GM18498 (cell line): ENCODE measurements around the gene IFIT2.

Experiments used
- ATAC-seq: cut with Tn5 transposase; IDR thresholded peaks from one replicate; pipeline ENCODE4 v1.9.1; 2021; ENCODE audit warnings: mild to moderate bottlenecking, moderate library complexity; ENCODE audit not compliant: unreplicated experiment

Gene IFIT2

DNA sequence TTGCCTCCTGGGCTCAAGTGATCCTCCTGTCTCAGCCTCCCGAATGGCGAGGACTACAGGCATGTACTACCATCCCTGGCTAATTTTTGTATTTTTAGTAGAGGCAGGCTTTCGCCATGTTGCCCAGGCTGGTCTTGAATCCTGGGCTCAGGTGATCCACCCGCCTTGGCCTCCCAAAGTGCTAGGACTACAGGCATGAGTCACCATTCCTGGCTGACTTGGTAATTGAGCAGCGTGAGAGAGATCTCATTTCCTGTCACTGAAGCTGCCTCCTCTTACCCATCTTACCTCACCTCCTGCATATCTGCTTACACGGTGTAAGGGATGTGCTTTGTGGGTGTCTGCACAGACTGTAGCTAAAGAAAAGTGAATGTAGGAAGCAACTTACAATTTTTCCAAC, 35.6 kb downstream of the IFIT2 start:
- no peak for ATAC-seq

DNA sequence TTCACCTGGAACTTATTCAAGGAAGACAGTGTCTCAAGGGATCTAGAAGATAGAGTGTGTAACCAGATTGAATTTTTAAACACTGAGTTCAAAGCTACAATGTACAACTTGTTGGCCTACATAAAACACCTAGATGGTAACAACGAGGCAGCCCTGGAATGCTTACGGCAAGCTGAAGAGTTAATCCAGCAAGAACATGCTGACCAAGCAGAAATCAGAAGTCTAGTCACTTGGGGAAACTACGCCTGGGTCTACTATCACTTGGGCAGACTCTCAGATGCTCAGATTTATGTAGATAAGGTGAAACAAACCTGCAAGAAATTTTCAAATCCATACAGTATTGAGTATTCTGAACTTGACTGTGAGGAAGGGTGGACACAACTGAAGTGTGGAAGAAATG, 36.9 kb downstream of the IFIT2 start:
- no peak for ATAC-seq

DNA sequence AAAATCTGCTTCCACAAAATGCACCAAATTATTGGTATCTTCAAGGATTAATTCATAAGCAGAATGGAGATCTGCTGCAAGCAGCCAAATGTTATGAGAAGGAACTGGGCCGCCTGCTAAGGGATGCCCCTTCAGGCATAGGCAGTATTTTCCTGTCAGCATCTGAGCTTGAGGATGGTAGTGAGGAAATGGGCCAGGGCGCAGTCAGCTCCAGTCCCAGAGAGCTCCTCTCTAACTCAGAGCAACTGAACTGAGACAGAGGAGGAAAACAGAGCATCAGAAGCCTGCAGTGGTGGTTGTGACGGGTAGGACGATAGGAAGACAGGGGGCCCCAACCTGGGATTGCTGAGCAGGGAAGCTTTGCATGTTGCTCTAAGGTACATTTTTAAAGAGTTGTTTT, 38.0 kb downstream of the IFIT2 start:
- no peak for ATAC-seq

DNA sequence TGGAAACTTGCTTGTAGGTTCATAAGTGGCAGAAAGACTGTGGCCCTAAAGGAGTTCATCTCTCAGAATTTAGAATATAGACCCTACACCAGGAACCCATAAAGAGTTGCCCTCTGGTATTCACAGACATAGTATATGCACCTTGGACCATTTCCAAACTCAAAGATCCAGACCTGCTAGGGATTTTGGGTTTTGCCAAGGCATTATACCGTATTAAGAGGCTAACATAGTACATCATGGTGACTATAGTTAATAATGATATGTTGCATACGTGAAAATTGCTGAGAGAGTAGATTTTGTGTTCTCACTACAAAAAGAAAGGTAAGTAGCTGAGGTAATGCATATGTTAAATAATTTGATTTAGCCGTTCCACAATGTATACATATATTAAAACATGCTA, 39.8 kb downstream of the IFIT2 start:
- ATAC-seq = no peak

DNA sequence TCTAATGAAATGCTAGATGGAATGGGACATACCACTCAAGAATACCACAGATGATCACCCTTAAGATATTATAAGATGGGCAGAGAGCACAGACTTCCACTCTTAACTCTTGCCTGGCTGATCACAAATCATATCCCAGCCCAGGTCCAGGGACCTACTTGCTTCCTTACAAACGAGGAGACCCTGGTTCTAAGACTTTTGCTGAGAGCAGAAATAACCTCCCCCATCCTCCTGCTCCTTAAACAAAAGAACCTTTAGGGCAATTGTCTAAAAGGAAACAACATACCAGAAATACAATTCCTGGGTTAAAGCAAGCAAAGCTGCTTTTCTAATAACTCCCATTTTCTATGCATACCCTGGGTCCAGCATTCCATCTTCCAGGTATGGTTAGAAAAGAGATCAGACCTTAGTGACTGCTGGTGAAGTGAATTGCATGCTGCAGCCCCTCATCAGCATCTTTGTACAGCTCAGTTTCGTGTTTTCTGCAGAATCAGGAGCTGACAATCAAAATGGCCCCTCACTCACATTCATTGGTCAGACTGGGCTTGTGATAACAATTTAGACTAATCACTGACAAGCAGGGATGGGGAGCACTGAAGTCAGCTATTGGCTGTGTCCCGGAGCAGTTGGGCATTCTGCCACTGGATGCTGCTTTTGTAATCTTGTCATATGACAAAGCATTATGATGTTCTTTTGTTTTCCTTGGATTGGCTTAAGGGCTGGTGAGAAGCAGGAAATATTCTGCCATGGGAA, 40.5 kb downstream of the IFIT2 start:
- no peak for ATAC-seq

DNA sequence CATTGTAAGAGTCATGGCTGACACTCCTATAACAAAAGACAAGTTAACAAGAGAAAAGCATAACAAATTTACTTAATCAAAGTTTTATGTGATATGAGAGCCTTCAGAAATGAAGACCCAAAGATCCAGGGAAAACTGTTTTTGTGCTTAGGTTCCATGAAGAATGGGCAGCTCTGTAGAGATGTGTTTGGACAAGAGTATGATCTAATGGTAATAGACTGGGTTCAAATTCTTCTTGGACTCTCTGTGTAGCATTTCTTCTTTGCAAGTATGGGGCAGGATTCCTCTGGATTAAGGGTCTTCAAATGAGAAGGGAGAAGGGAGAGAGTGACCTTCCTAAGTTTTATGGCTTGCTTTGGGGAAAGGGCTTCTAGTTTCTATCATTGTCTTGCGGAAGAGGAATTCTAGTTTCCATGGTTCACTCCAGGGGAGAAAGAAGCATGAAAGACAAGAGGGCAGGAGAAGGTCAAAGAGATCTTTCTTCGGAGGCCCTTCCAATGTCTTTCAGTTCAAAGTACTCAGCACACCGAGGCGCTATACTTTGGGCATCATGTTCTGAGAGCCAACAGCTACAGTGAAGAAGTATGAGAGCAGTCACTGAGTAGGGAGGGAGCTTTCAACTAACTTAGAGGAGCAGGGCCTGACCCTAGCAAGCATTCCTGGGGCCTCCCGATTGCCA, 41.4 kb downstream of the IFIT2 start:
- no peak for ATAC-seq

DNA sequence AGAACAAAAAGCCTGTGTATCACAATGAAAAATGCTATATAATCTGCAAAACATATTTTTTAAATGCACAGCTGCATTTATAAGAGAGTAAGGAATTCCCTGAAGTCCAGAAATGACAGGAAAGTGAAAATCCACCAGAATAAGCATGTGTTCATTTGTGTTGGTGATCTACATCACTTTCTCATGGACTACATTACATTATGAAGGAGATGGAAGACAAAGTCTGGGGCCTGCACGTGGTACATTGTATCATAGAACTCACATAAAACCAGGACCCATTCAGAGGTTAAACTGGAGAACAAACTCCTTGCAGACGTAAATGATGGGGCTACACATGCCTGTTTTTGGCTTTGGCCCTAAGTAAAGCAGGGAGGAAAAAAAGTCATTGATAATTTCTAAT, 42.3 kb downstream of the IFIT2 start:
- no peak for ATAC-seq

DNA sequence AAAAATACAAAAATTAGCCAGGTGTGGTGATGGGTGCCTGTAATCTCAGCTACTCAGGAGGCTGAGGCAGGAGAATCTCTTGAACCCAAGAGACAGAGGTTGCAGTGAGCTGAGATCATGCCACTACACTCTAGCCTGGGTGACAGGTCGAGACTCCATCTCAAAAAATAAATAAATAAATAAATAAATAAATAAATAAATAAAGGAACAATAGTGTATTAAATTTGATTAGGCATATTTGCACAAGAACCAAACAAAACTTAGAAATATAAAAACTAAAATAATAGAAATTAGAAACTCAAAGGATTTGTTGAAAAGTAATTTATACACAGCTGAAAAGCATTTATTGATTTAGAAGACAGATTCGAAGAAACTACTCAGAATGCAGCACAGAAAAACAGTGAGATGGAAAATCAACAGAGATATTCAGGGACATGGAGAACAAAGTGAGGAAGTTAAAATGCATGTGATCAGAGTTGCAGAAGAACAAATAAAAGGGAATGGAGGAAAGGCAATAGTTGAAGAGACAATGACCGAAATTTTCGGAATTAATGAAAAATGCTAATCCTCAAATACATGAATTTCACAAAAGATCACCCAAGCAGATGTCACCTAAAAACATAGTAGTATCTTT, 43.6 kb downstream of the IFIT2 start:
- no peak for ATAC-seq

DNA sequence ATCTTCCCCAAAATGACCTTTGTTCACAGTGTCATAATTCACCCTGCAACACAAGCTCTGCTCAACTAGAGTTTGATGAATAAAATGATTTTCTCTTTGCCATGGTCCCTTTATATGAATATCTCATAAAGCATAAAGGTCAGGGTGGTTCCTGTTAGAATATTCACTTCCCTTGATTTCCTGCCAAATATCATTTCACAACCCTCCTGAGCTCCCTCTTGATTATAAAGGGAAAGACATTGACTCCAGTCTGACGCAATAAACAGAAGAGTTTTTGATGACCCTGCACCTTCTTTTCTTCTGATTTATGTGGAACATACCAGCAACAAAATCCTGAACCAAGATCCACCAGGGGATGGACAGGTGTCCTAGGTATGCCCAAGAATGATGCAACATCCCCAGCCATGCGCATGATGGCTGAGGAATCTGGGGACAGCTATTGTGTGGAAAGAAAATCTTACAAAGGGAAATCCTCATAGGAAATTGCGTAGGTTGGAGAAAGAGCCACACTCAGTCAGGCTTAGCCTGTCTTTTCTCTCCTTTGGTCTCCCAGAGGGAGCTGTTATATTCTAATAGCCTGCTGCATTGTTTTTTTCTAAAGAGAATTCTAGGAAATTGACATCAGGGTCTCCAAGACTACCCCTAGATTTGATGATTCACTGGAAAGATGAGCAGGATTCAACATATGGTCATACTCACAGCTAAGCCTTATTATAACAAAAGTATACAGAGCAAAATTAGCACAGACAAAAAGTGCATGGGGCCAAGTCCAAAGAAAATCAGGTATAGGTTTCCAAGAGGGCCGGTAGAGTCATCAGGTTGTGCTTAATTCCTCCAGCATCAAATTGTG, 44.8 kb downstream of the IFIT2 start:
- no peak for ATAC-seq

DNA sequence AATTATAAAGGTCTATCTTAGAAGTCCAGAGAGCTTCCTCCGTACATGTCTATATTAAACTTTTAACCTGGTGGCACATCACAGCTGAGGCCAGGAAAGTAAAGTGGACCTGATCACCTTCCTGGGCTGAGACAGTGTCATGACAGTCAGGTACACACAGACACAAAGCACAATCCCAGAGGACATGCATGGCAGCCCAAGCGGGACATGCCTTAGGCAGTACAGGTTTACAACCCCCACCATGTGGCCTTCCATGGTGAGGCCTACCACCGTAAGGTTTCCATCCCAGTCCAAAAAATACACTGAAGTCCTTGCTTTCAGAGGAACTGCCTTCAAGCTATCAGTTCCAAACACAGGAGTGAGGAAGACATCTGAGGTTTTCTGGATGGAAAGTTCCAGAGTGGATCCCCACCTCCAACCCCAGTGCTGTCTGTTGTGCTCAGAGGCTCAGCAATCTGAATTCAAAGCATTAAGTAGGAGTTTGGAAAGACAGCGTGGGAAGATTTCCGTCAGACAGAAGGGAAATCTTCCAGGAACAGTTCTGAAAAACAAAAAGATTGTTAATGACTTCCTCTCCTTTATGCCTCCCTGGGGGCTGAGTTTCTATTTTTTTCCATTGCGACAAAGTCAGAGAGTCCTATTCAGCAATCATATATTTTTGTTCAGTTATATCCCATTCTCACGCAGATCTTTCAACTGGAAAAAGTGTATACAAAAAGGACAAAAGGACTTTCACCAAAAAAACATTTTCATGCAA, 46.0 kb downstream of the IFIT2 start:
- ATAC-seq = no peak

DNA sequence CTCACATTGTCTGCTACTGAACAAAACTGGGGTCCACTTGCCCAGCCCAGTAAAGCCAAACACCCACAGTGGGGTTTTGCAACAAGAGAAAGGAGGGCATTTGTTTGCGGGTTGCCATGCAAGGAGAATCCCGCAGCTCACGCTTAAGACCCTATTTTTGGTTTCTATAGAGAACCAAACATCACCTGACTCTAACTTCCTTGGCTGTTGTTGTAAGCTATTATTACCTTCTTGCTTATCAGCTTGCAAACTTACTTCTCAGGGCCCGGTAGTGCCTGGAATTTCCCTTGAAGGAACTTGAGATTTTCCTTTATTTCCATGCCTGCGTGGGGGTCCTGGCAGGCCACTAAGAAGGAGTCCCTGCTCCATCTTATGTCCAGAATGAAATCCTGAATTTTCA, 46.6 kb downstream of the IFIT2 start:
- ATAC-seq = no peak

DNA sequence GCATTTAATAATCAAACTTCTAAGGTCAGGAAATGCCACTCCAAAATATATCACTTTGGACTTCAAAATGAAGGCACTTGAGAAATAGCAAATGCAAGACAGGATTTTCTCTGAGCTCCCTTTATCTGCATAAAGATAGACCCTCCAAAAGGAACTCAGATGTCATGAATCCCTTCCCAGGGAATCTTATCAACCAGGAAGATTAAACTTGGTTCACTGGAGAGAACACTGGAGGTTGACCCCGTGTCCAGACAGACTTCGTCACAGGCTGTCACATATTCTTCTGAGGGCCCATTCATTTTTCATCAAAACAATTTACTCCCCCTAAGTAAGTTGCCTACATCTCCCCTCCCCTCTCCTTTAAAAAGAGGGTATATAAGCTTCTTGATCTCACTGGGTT, 47.1 kb downstream of the IFIT2 start:
- ATAC-seq = no peak

DNA sequence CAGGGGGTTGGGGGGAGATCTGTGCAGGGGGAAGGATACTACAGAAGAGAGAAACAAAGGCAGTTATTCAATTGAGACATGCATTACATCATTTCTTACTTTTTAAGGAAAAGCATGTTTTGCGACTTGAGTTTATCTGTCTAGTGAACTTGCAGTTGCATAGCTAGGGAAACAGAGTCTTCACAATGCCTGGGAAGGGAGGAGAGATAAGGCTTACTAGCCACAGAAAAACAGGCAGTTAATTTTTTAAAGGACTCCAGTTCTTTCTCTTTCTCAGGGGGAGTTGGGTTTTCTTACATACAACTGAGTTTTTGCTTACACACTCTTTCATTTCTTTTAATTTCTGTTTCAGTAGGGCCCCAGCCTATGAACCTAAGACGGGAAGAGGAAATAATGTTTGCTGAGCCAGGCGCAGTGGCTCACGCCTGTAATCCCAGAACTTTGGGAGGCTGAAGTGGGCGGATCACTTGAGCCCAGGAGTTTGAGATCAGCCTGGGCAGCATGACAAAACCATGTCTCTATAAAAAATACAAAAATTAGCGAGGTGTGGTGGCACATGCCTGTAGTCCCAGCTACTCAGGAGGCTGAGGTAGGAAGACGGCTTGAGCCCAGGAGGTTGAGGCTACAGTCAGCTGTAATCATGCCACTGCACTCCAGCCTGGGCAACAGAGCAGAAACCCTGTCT, 48.9 kb downstream of the IFIT2 start:
- peak; percentile 36 for ATAC-seq

DNA sequence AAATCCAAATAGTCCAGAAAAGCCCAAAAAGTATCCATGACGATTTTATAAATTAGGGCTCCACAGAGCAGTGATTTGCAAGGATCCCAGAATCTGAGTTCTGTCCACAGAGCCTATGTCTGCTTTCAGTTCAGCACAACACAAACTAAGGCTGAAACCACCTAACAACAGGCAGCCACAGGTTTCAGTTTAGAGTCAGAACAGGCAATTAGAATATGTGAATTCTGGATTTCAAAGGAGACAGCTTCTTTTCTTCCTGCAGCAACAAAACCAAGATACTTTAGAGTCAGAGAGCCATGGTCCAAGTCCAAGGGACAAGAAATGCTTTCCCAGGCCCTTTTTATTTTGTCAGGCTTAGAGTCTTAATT, 49.5 kb downstream of the IFIT2 start:
- peak; percentile 89 for ATAC-seq

DNA sequence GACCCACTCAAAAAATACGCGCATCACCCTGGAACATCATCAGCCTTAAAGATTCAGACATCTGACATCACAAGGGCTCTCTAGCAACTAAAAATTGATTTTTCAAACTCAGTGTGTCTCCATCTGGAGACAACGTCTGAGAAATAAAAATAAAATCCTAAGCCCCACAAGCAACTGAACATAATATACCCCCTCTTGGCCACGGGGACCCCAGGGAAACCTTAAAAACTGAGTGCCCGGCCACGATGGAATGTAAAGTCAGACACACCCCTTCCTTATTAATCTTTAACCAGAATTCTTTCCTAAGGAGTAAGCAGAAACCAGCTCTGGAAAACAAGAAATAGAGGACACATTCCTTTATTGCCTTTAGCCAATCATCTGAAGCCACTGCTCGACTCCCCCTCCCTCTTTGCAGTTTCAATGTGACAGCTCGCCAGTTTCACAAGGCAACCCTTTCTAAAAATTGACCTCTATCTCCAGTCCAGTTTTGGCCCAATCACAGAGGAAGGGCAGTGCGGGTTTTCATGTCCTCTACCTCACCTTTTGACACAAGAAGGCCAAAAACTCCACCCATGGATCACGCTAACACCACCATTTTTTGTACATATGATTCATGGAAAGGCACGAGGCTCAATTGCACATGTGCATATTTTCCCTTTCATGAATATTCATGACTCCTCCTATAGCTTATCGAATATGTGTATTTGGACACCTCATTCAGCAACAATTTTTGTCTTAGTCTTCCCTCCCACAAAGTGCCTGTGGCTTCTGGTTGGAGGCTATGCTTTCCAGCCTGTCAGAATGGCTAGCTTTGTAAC, 50.1 kb downstream of the IFIT2 start:
- ATAC-seq = no peak

DNA sequence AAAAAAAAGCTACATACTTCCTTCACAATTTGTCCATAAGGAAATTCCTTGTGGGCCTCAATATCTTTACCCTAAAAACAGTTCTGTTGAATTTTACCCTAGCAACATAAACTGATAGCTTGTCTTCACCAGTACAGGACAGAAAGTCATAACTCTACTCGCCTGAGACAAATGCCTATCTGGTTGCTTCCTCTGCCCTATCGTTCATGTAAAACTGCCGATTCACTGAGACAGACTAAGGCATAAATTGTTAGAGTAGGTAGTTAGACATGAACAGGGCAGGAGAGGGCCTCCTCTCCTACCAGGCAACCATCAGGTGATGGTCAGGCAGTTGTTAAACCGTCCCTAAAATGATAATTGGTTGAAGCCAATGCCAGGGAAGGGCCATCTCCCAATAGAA, 51.0 kb downstream of the IFIT2 start:
- no peak for ATAC-seq

DNA sequence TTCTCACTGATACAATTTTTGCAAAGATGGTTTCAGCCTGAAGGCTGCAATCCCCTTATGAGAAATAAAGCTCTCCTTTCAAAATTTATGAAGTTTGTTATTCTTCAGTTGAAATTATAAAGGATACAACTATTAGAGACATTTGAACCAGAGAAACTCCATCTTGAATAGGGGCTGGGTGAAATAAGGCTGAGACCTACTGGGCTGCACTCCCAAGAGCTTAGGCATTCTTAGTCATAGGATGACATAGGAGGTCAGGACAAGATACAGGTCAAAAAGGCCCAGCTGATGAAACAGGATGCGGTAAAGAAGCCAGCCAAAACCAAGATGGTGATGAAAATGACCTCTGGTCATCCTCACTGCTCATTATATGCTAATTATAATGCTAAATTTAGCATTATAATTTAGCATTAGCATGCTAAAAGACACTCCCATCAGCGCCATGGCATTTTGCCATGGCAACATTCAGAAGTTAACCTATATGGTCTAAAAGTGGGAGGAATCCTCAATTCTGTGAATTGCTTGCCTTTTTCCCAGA, 53.6 kb downstream of the IFIT2 start:
- no peak for ATAC-seq

DNA sequence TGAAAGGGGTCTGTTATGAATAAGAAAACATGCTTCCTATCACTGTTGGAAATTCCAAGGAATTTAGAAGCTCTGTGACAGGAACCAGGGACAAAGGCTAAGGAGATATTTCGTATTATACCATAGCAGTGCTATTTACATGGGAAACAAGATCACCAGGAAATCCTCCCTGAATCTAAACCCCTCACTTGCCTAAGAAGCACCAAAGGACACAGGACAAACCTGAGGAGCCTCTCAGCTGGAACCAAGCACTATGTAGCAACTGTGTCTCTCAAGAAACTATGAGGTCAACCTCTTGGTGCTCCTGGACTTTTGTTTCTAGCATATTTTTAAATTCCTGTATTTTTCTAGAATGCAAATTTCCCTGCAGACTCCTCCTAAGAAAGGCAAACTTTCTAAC, 55.2 kb downstream of the IFIT2 start:
- ATAC-seq = no peak

DNA sequence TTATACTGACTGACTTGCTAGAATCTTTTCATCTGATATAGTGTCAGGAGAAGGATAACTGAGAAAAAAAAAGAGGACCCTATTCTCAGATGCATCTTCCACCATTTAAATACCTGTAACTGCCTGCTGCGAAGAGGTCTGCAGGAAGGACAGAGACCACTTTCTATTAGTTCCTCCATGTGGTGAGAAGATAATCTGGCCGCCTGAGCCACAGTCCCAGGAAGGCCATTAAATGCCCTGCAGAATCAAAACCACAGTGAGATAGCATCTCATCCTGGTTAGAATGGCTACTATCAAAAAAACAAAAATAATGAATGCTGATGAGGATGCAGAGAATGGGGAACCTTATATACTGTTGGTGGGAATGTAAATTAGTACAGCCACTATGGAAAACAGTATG, 56.1 kb downstream of the IFIT2 start:
- no peak for ATAC-seq
